Measurements from ENCODE around the gene DPP9. TPM values are rescaled to one million over a fixed set of nuclear protein-coding genes. Genes with fewer than 3 reads are reported as not detected.
"Not testable (repeated sequence)": the region's sequence is repeated elsewhere in the genome, so short reads cannot be mapped to it uniquely, and the experiment has no call there.

DPP9 gene
- total RNA-seq, 1 experiment from 2014 or later: 53.4 TPM

GRCh38 chr19:4722671-4723594, 709 bp downstream of the DPP9 start:
- Histone ChIP-seq H3K27me3 (no peaks in the 10 kb centered on the region), H3K36me3 (peaks cover 13% of the 10 kb centered on the region), H3K9me3 (replicated peaks) (no peaks in the 10 kb centered on the region), H3K4me3 (peak overlapping the region; percentile 98), H3K4me1 (peaks cover 10% of the 10 kb centered on the region; the same call in 1 of the 2 replicates), H3K27ac (peak overlapping the region; percentile 47; the same call in 1 of the 2 replicates)
- peak; percentile 46 to 59 for DNase-seq

GRCh38 chr19:4721196-4721595, 2.4 kb downstream of the DPP9 start:
- H3K9me3 ChIP-seq (replicated peaks): no peaks in the 10 kb centered on the region
- peaks cover 13% of the 10 kb centered on the region for H3K36me3 ChIP-seq
- H3K27ac ChIP-seq: no peak overlapping the region
- no peak for DNase-seq
- no peaks in the 10 kb centered on the region for H3K27me3 ChIP-seq
- H3K4me3 ChIP-seq: no peak overlapping the region
- H3K4me1 ChIP-seq: peaks cover 15% of the 10 kb centered on the region; the same call in 1 of the 2 replicates

GRCh38 chr19:4720037-4720700, 3.5 kb downstream of the DPP9 start:
- Histone ChIP-seq H3K4me1 (peaks cover 15% of the 10 kb centered on the region; the same call in 1 of the 2 replicates), H3K27ac (no peak overlapping the region), H3K36me3 (peaks cover 16% of the 10 kb centered on the region), H3K27me3 (no peaks in the 10 kb centered on the region), H3K9me3 (replicated peaks) (no peaks in the 10 kb centered on the region), H3K4me3 (no peak overlapping the region)
- DNase-seq: no peak

GRCh38 chr19:4719499-4719866, 4.2 kb downstream of the DPP9 start:
- DNase-seq: no peak
- Histone ChIP-seq H3K36me3 (peaks cover 20% of the 10 kb centered on the region), H3K9me3 (replicated peaks) (no peaks in the 10 kb centered on the region), H3K27ac (no peak overlapping the region), H3K27me3 (no peaks in the 10 kb centered on the region), H3K4me1 (peaks cover 15% of the 10 kb centered on the region; the same call in 1 of the 2 replicates), H3K4me3 (no peak overlapping the region)

- Histone ChIP-seq H3K9me3 (replicated peaks) (no peaks in the 10 kb centered on the region), H3K27me3 (no peaks in the 10 kb centered on the region), H3K36me3 (peaks cover 33% of the 10 kb centered on the region), H3K4me3 (no peak overlapping the region), H3K4me1 (peaks cover 15% of the 10 kb centered on the region; the same call in 1 of the 2 replicates), H3K27ac (no peak overlapping the region; the same call in 1 of the 2 replicates)
- no peak for DNase-seq
Observed at GRCh38 chr19:4717966-4718701, 5.5 kb downstream of the DPP9 start.

- peaks cover 41% of the 10 kb centered on the region for H3K36me3 ChIP-seq
Observed at GRCh38 chr19:4717191-4717965, 6.3 kb downstream of the DPP9 start.

GRCh38 chr19:4715529-4716221, 8.0 kb downstream of the DPP9 start:
- H3K27me3 ChIP-seq: no peaks in the 10 kb centered on the region
- H3K9me3 ChIP-seq (replicated peaks): no peaks in the 10 kb centered on the region
- H3K27ac ChIP-seq: no peak overlapping the region
- no peak overlapping the region for H3K4me3 ChIP-seq
- peaks cover 52% of the 10 kb centered on the region for H3K36me3 ChIP-seq
- no peak for DNase-seq
- peaks cover 7% of the 10 kb centered on the region; the same call in 1 of the 2 replicates for H3K4me1 ChIP-seq

More at GRCh38 chr19:4717191-4717965, 6.3 kb downstream of the DPP9 start:
- DNase-seq: peak; percentile 68 to 77
- Histone ChIP-seq H3K27ac (peak overlapping the region; percentile 16; the same call in 1 of the 2 replicates), H3K4me3 (no peak overlapping the region), H3K9me3 (replicated peaks) (no peaks in the 10 kb centered on the region), H3K4me1 (peaks cover 9% of the 10 kb centered on the region; the same call in 1 of the 2 replicates), H3K27me3 (no peaks in the 10 kb centered on the region)

- not testable (repeated sequence) for H3K4me1 ChIP-seq; H3K9me3 ChIP-seq (replicated peaks); H3K27ac ChIP-seq; DNase-seq; H3K4me3 ChIP-seq; H3K27me3 ChIP-seq
- peaks cover 54% of the 10 kb centered on the region for H3K36me3 ChIP-seq
Observed at GRCh38 chr19:4715178-4715528, 8.5 kb downstream of the DPP9 start.

GRCh38 chr19:4714016-4714415, 9.6 kb downstream of the DPP9 start:
- Histone ChIP-seq H3K27me3 (no peaks in the 10 kb centered on the region), H3K4me1 (peaks cover 7% of the 10 kb centered on the region; the same call in 1 of the 2 replicates), H3K4me3 (no peak overlapping the region), H3K9me3 (replicated peaks) (no peaks in the 10 kb centered on the region), H3K36me3 (peaks cover 48% of the 10 kb centered on the region), H3K27ac (no peak overlapping the region)
- no peak for DNase-seq

- H3K9me3 ChIP-seq (replicated peaks): no peaks in the 10 kb centered on the region
- H3K36me3 ChIP-seq: peaks cover 44% of the 10 kb centered on the region
- no peak for DNase-seq
- no peaks in the 10 kb centered on the region for H3K27me3 ChIP-seq
- peaks cover 7% of the 10 kb centered on the region; the same call in 1 of the 2 replicates for H3K4me1 ChIP-seq
- H3K4me3 ChIP-seq: no peak overlapping the region
- no peak overlapping the region for H3K27ac ChIP-seq
Observed at GRCh38 chr19:4713384-4713951, 10.2 kb downstream of the DPP9 start.

- H3K27ac ChIP-seq: no peak overlapping the region
- no peaks in the 10 kb centered on the region for H3K27me3 ChIP-seq
- peaks cover 3% of the 10 kb centered on the region; the same call in 1 of the 2 replicates for H3K4me1 ChIP-seq
- H3K36me3 ChIP-seq: peaks cover 45% of the 10 kb centered on the region
- no peaks in the 10 kb centered on the region for H3K9me3 ChIP-seq (replicated peaks)
- no peak overlapping the region for H3K4me3 ChIP-seq
- no peak for DNase-seq
Observed at GRCh38 chr19:4712771-4713170, 10.9 kb downstream of the DPP9 start.

GRCh38 chr19:4711211-4711610, 12.4 kb downstream of the DPP9 start:
- Histone ChIP-seq H3K4me1 (no peaks in the 10 kb centered on the region), H3K27ac (no peak overlapping the region)
- DNase-seq: no peak

GRCh38 chr19:4710281-4710600, 13.4 kb downstream of the DPP9 start:
- Histone ChIP-seq H3K4me3 (no peak overlapping the region), H3K27me3 (no peaks in the 10 kb centered on the region), H3K27ac (no peak overlapping the region), H3K9me3 (replicated peaks) (no peaks in the 10 kb centered on the region), H3K4me1 (no peaks in the 10 kb centered on the region), H3K36me3 (peaks cover 43% of the 10 kb centered on the region)
- no peak for DNase-seq

More at GRCh38 chr19:4711211-4711610, 12.4 kb downstream of the DPP9 start:
- peaks cover 45% of the 10 kb centered on the region for H3K36me3 ChIP-seq
- H3K27me3 ChIP-seq: no peaks in the 10 kb centered on the region
- H3K9me3 ChIP-seq (replicated peaks): no peaks in the 10 kb centered on the region
- no peak overlapping the region for H3K4me3 ChIP-seq
